GM19455 (cell line): ENCODE results near the gene TUBA1A.
A peak's percentile ranks its signal among the peaks of the same experiment; 100 is the strongest.
"Not testable (repeated sequence)": the region's sequence is repeated elsewhere in the genome, so short reads cannot be mapped to it uniquely, and the experiment has no call there.

Source experiments
- ATAC-seq: cut with Tn5 transposase; IDR thresholded peaks from one replicate; pipeline ENCODE4 v1.9.1; 2021; ENCODE audit not compliant: unreplicated experiment

The TUBA1A gene

GRCh38 chr12:49201595-49202295 lies 12.9 kb upstream of the TUBA1A start:
- ATAC-seq: no peak

GRCh38 chr12:49200919-49201594 lies 12.2 kb upstream of the TUBA1A start:
- ATAC-seq: no peak

GRCh38 chr12:49198431-49199155 lies 9.7 kb upstream of the TUBA1A start:
- no peak for ATAC-seq

DNA sequence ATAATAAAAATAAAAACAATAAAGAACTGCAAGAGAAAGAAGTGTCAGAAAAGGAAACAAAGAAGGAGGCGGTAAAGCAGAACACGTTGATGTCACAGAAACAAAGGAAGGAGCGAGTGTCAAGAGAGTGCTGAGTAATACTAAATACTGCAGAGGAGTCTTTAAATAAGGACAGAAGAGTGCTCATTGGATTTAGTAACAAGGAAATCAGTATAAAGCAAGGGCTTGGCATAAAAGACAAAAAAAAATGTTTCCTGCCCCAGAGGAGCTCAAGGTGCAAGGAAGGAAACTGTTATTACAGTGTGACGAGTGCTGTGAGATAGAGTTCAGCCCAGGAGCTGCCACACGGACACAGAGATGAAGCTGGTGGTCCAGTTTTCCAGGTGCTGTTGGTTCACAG lies 8.4 kb upstream of the TUBA1A start:
- ATAC-seq: no peak

GRCh38 chr12:49195736-49196135 lies 6.9 kb upstream of the TUBA1A start:
- no peak for ATAC-seq

GRCh38 chr12:49193746-49194145 lies 4.9 kb upstream of the TUBA1A start:
- not testable (repeated sequence) for ATAC-seq

DNA sequence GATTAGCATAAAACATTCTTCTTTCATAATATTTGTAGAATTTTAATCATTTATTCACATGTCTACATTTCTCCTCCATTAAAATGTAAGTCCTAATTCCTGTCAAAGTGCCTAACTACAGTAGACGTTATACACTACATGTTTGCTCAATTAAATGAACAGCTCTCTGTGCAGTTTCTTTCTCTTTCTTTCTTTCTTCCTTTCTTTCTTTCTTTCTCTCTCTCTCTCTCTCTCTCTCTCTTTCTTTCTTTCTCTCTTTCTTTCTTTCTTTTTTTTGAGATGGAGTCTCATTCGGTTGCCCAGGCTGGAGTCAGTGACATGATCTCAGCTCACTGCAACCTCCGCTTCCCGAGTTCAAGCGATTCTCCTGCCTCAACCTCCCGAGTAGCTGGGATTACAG lies 2.6 kb upstream of the TUBA1A start:
- ATAC-seq: not testable (repeated sequence)

DNA sequence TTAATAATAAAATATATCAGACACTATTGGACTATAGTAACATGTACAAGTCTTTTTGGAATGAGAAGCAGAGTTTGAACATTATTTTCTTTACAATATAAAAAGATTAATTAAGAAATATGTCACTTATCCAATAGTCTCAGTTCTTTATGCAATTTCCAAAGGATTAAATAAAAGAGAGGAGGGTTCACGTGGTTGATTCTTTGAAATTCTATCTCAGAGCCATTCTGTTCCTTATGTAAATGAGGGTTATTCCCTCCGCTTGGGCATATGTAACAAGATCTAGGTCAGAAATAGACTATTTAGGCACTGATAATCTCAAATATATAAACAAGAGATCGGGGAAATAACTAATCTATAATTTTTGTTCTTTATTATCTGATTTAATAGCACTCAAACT lies 2.1 kb upstream of the TUBA1A start:
- ATAC-seq: no peak

- no peak for ATAC-seq
Observed at GRCh38 chr12:49189731-49190716, 1.1 kb upstream of the TUBA1A start.

DNA sequence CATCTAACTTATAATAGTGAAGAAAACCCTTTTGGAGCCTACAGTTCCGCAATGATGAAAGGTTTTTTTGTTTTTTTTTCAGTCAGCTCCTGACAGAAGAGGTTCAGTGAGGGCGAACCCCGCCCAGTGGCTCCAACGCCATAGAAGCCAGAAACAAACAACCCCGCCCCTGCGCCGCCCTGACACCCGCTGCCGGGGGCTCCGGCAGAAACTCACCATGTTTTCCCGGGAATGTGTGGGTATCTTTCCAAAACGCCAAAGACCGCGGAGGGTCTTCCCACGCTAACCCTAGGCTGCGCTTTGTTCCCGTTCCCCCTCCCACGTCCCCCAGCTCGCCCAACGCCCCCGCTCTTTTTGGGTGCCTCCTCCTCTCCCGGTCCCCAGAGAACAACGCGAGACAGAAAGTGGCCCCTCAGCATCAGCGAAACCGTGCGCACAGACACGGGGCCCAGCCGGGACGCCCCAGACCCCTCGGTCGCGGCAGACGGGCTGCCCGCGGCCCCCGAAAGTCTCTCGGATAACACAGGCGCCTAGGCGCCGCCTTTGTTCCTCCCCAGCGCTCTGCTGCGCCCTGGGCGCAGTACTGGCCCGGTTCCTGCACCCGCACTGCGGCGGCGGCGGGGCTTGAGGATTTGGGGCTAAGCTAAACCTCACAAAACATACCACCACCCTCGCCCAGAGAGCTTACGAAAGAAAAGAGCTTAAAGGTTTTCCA lies 522 bp downstream of the TUBA1A start:
- peak; percentile 47 for ATAC-seq

GRCh38 chr12:49187184-49187583 lies 1.7 kb downstream of the TUBA1A start:
- ATAC-seq: no peak

GRCh38 chr12:49186307-49186706 lies 2.6 kb downstream of the TUBA1A start:
- ATAC-seq: not testable (repeated sequence)

- ATAC-seq: not testable (repeated sequence)
Observed at GRCh38 chr12:49184697-49185096, 4.2 kb downstream of the TUBA1A start.

- not testable (repeated sequence) for ATAC-seq
Observed at GRCh38 chr12:49183214-49183950, 5.5 kb downstream of the TUBA1A start.

DNA sequence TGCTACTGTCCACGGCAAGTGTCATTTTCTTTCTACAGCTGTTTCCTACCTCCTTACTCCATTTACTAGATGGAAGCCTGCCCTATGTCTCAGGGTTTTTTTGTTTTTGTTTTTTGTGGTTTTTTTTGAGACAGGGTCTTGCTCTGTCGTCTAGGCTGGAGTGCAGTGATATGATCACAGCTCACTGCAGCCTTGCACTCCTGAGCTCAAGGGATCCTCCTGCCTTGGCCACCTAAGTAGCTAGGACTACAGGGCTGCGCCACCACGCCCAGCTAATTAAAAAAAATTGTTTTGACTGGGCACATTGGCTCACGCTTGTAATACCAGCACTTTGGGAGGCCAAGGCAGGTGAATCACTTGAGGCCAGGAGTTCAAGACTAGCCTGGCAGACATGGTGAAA lies 14.7 kb downstream of the TUBA1A start:
- no peak for ATAC-seq

DNA sequence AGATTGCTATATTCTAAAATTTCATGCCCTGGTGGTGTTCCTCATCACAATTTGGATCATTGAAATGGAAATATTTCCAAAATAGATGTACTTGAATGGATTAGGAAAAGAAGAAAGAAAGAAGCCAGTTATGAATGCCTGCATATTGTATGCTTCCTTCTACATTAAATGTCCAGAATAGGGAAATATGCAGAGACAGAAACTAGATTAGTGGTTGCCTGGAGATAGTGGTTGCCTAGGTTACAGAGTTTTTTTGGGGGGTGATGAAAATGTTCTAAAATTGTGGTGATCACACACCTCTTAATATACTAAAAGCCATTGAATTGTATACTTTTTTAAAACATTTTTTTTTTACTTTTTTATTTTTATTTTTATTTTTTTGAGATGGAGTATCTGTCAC lies 18.0 kb downstream of the TUBA1A start:
- ATAC-seq: no peak

- no peak for ATAC-seq
Observed at GRCh38 chr12:49165114-49165513, 23.8 kb downstream of the TUBA1A start.

DNA sequence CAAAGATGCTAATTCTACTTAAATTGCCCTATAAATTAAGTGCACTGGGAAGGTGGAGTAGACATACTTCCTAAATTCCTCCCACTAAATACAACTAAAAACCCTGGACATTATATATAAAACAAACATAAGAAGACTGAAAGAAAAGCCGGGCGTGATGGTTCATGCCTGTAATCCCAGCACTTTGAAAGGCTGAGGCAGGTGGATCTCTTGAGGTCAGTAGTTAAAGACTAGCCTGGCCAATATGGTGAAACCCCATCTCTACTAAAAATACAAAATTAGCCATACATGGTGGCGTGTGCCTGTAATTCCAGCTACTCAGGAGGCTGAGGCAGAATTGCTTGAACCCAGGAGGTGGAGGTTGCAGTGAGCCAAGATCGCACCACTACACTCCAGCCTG lies 27.0 kb downstream of the TUBA1A start:
- ATAC-seq: not testable (repeated sequence)

DNA sequence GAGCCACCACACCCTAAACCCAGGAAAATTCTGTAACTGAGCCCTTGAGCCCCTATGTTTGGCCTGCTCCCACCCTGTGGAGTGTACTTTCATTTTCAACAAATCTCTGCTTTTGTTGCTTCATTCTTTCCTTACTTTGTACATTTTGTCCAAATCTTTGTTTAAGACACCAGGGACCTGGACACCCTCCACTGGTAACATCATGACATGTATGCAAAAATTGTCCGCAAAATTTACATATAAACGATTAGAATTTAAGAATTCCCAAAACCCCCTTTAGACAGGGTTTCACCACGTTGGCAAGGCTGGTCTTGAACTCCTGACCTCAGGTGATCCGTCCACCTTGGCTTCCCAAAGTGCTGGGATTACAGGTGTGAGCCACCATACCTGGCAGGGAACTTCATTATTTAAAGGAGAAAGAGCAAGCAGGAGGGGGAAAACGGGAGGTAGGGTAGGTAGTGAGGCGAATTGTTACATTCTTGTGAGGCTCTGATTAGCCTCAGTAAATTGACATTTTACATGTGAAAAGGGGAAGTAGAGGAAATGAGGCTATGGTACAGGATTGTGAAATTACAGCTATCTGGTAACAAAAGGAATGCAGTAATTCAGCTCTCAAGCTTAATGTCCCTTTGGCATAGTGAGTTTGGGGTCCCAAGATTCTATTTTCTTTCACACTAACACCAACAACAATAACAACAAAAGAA lies 27.6 kb downstream of the TUBA1A start:
- no peak for ATAC-seq
